K562 (cell line): ENCODE measurements around the gene OSGEP. TPM values are rescaled to one million over a fixed set of nuclear protein-coding genes. Genes with fewer than 3 reads are reported as not detected.
A peak's percentile ranks its signal among the peaks of the same experiment; 100 is the strongest.

Experiments
- ARID2 ChIP-seq: fragments of 450-650 bp; IDR thresholded peaks from 2 replicates; pipeline ENCODE4 v1.6.1; 2017; ENCODE audit warnings: antibody characterized with exemption, mild to moderate bottlenecking
- ARID3B ChIP-seq: fragments of 250-450 bp; sonication (Bioruptor Pico); IDR thresholded peaks from 2 replicates; pipeline ENCODE4 v1.4.0; 2020; ENCODE audit warnings: borderline replicate concordance
- CREB1 ChIP-seq, 2 experiments: sonication (generic) in 1 of 2; formaldehyde crosslinking in 1 of 2; IDR thresholded peaks; 2 replicates each; pipeline versions ENCODE4 v1.6.1 to v1.8.0; 2012 to 2022; ENCODE audit warnings: inconsistent platforms in 1 of 2, mild to moderate bottlenecking in 1 of 2, missing genetic modification reagents in 1 of 2, moderate library complexity in 1 of 2
- ETS2 ChIP-seq: IDR thresholded peaks from 2 replicates; pipeline ENCODE4 v1.6.1; 2016; ENCODE audit warnings: borderline replicate concordance, missing genetic modification characterization, mild to moderate bottlenecking, moderate library complexity, missing compliant biosample characterization; ENCODE audit not compliant: poor library complexity, severe bottlenecking
- GABPA ChIP-seq: fragments of 200-800 bp; sonication (Bioruptor generic); conservative IDR thresholded peaks from 2 replicates; pipeline ENCODE4 v1.6.1; 2016; ENCODE audit warnings: low read depth, missing genetic modification characterization, missing compliant biosample characterization
- GABPB2 ChIP-seq: fragments of 250-450 bp; sonication (Bioruptor Pico); conservative IDR thresholded peaks from 2 replicates; pipeline ENCODE4 v1.5.1; 2021; ENCODE audit warnings: mild to moderate bottlenecking
- HDAC6 ChIP-seq: IDR thresholded peaks from 2 replicates; pipeline ENCODE4 v1.6.1; 2012; ENCODE audit warnings: low read depth, mild to moderate bottlenecking, control low read depth, inconsistent platforms, low read length, moderate library complexity
- HNRNPH1 ChIP-seq: fragments of 200-400 bp; formaldehyde crosslinking; optimal IDR thresholded peaks from 2 replicates; pipeline ENCODE3; 2017; ENCODE audit warnings: low read depth, mild to moderate bottlenecking, low read length, moderate library complexity
- KDM1A ChIP-seq, 2 experiments: fragments of 450-650 bp; IDR thresholded peaks; 2 replicates each; pipeline ENCODE4 v1.6.1; 2016; ENCODE audit warnings: mild to moderate bottlenecking in 2 of 2
- MAFG ChIP-seq: fragments of 450-650 bp; conservative IDR thresholded peaks from 2 replicates; pipeline ENCODE4 v1.6.1; 2016; ENCODE audit warnings: missing genetic modification characterization, missing compliant biosample characterization
- MAFK ChIP-seq: IDR thresholded peaks from 2 replicates; pipeline ENCODE4 v1.6.1; 2011; ENCODE audit warnings: low read length, improper control_type of control experiment
- MYC ChIP-seq, 2 experiments: fragments of 250-450 bp in 1 of 2; sonication (Bioruptor Pico) in 1 of 2; IDR thresholded peaks; 2 replicates each; pipeline versions ENCODE4 v1.5.1 to v1.6.1; 2012 to 2021; ENCODE audit warnings: low read depth in 2 of 2, borderline replicate concordance in 1 of 2, improper control_type of control experiment in 1 of 2, low read length in 1 of 2, mild to moderate bottlenecking in 1 of 2, moderate library complexity in 1 of 2
- NCOA4 ChIP-seq: fragments of 450-650 bp; IDR thresholded peaks from 2 replicates; pipeline ENCODE4 v1.6.1; 2018; ENCODE audit warnings: mild to moderate bottlenecking; ENCODE audit not compliant: partially characterized antibody
- NR2C2 ChIP-seq, 2 experiments: fragments of 200-800 bp in 1 of 2; sonication (Bioruptor generic) in 1 of 2; sonication (generic) in 1 of 2; formaldehyde crosslinking in 1 of 2; IDR thresholded peaks; 2 replicates each; pipeline versions ENCODE4 v1.6.1 to v1.8.0; 2016 to 2022; ENCODE audit warnings: mild to moderate bottlenecking in 1 of 2, missing compliant biosample characterization in 1 of 2, missing genetic modification characterization in 1 of 2, missing genetic modification reagents in 1 of 2
- PHF8 ChIP-seq: fragments of 200-600 bp; sonication (generic); IDR thresholded peaks from 2 replicates; pipeline ENCODE4 v1.6.1; 2012; ENCODE audit warnings: mixed run types, mild to moderate bottlenecking, inconsistent platforms, low read length, moderate library complexity, borderline replicate concordance
- RBFOX2 ChIP-seq: fragments of 200-400 bp; formaldehyde crosslinking; IDR thresholded peaks from 2 replicates; pipeline ENCODE4 v1.6.1; 2017; ENCODE audit warnings: low read depth, mild to moderate bottlenecking, low read length, moderate library complexity
- SMARCA5 ChIP-seq: fragments of 450-650 bp; IDR thresholded peaks from 2 replicates; pipeline ENCODE4 v1.6.1; 2016
- STAT5A ChIP-seq: IDR thresholded peaks from 2 replicates; pipeline ENCODE4 v1.6.1; 2012; ENCODE audit warnings: low read length, inconsistent platforms, borderline replicate concordance
- TAF9B ChIP-seq: fragments of 450-650 bp; IDR thresholded peaks from 2 replicates; pipeline ENCODE4 v1.6.1; 2018; ENCODE audit warnings: mild to moderate bottlenecking; ENCODE audit not compliant: partially characterized antibody
- YBX1 ChIP-seq: fragments of 450-650 bp; IDR thresholded peaks from 2 replicates; pipeline ENCODE4 v1.7.1; 2016; ENCODE audit warnings: mild to moderate bottlenecking
- ZBTB2 ChIP-seq: fragments of 450-650 bp; IDR thresholded peaks from 2 replicates; pipeline ENCODE4 v1.6.1; 2016; ENCODE audit warnings: antibody characterized with exemption
- ZFP30 ChIP-seq: fragments of 250-450 bp; sonication (Bioruptor Pico); IDR thresholded peaks from 2 replicates; pipeline ENCODE4 v1.8.0; 2022; ENCODE audit warnings: moderate library complexity, mild to moderate bottlenecking, inconsistent platforms, borderline replicate concordance
- ZNF121 ChIP-seq: sonication (generic); formaldehyde crosslinking; conservative IDR thresholded peaks from 2 replicates; pipeline ENCODE4 v1.8.0; 2022; ENCODE audit warnings: missing genetic modification reagents
- ZNF507 ChIP-seq: conservative IDR thresholded peaks from 2 replicates; pipeline ENCODE4 v1.6.1; 2017; ENCODE audit warnings: missing genetic modification characterization, missing compliant biosample characterization
- polyA plus RNA-seq, 8 experiments: library from polyadenylated mRNA; depleted of rRNA in 4 of 8; stranded (reverse) in 5 of 8; unstranded in 3 of 8; fragments of >200 nt; fragmentation: Nextera tagmentation in 2 of 8; fragmentation: Illumina TruSeq in 1 of 8; extraction: Ambion mirVana in 2 of 8; extraction: Trizol in 1 of 8; gene quantifications; 2 replicates each; pipeline versions ENCODE4 v1.2.1 to v1.2.3, GENCODE V29; 2011 to 2014; ENCODE audit warnings: inconsistent platforms in 1 of 8, missing spikeins in 1 of 8
- total RNA-seq, 7 experiments: library from RNA; depleted of rRNA in 6 of 7; stranded (reverse); fragments of >200 nt in 6 of 7; fragmentation: Illumina TruSeq in 2 of 7; extraction: Trizol in 2 of 7; gene quantifications; 2 replicates each; pipeline versions ENCODE4 v1.2.1 to v1.2.3, GENCODE V29; 2011 to 2021; ENCODE audit warnings: low replicate concordance in 1 of 7
- TF ChIP-seq, protein P1 (sequence below): sonication (generic); formaldehyde crosslinking; IDR thresholded peaks from 2 replicates; pipeline ENCODE4 v1.8.0; 2022; ENCODE audit warnings: missing genetic modification reagents, mild to moderate bottlenecking, borderline replicate concordance

OSGEP gene
- total and polyA plus RNA-seq, 9 of the 15 experiments (the other 6 are each of a cell fraction or from before 2014, with no cell fraction given) = 32.1 to 59.2 (median 44.1) TPM

GRCh38 chr14:20477211-20477876 is 22.7 kb upstream of the OSGEP start (continued):
- TF ChIP-seq ZBTB2 (no peak; the same call in 1 of the 2 replicates), ZNF507 (tag) (no peak), KDM1A (IDR thresholded peaks at IDR 0.05) (0 out of 4 replicates have a peak, but pooled peaks of 1 of the 2 experiments have one; percentile 21), GABPA (tag) (peak; percentile 46), NR2C2 (CRISPR knock-in tag; IDR thresholded peaks at IDR 0.05) (no peak), NR2C2 (tag; IDR thresholded peaks at IDR 0.05) (no peak), YBX1 (no peak), GABPB2 (CRISPR knock-in tag) (no peak), ETS2 (tag) (no peak), HNRNPH1 (no peak), ZNF121 (CRISPR knock-in tag) (no peak), HDAC6 (no peak), STAT5A (peak; percentile 24; the same call in 1 of the 2 replicates), TAF9B (no peak), CREB1 (IDR thresholded peaks at IDR 0.05) (no peak), CREB1 (CRISPR knock-in tag; IDR thresholded peaks at IDR 0.05) (no peak), ZFP30 (no peak), ARID3B (CRISPR knock-in tag) (no peak), NCOA4 (no peak), SMARCA5 (no peak), MAFK (no peak), MAFG (no peak), RBFOX2 (peak; percentile 43; the same call in 1 of the 2 replicates), ARID2 (no peak), PHF8 (no peak), MYC (IDR thresholded peaks at IDR 0.05; ENCODE audit: low read depth, low read length) (no peak; the same call in 1 of the 2 replicates), MYC (CRISPR knock-in tag; IDR thresholded peaks at IDR 0.05; ENCODE audit: borderline replicate concordance, low read depth) (no peak)
- TF ChIP-seq, protein P1, sequence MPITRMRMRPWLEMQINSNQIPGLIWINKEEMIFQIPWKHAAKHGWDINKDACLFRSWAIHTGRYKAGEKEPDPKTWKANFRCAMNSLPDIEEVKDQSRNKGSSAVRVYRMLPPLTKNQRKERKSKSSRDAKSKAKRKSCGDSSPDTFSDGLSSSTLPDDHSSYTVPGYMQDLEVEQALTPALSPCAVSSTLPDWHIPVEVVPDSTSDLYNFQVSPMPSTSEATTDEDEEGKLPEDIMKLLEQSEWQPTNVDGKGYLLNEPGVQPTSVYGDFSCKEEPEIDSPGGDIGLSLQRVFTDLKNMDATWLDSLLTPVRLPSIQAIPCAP (CRISPR knock-in tag) = no peak
